DOHH2 (cell line): ENCODE measurements around the gene KRTAP9-2.

ENCODE experiments used
- H3F3A ChIP-seq: fragments of 200-600 bp; sonication (generic), shearing (Covaris generic); 2 replicates; pipeline ENCODE4 v1.6.0; 2016; ENCODE audit warnings: antibody characterized with exemption, mild to moderate bottlenecking; ENCODE audit not compliant: control insufficient read depth, insufficient read depth
- H3K27ac ChIP-seq: fragments of 200-600 bp; sonication (generic); 2 replicates; pipeline ENCODE4 v1.5.1; 2014; ENCODE audit warnings: low read depth, mild to moderate bottlenecking, low read length, moderate library complexity
- H3K27me3 ChIP-seq: fragments of 200-600 bp; sonication (generic); 2 replicates; pipeline ENCODE4 v1.6.1; 2014; ENCODE audit warnings: mild to moderate bottlenecking, low read length, mixed read lengths; ENCODE audit not compliant: control insufficient read depth
- H3K36me3 ChIP-seq: fragments of 200-600 bp; sonication (generic); 2 replicates; pipeline ENCODE4 v1.6.1; 2014; ENCODE audit warnings: mild to moderate bottlenecking, low read length, moderate library complexity, mixed read lengths; ENCODE audit not compliant: control insufficient read depth
- H3K4me1 ChIP-seq: fragments of 200-600 bp; sonication (generic); 2 replicates; pipeline ENCODE4 v1.6.1; 2014; ENCODE audit warnings: mild to moderate bottlenecking, low read length, mixed read lengths; ENCODE audit not compliant: control insufficient read depth
- H3K4me2 ChIP-seq: fragments of 200-600 bp; sonication (generic); 2 replicates; pipeline ENCODE4 v1.6.0; 2014; ENCODE audit warnings: mild to moderate bottlenecking, low read length, moderate library complexity
- H3K4me3 ChIP-seq: fragments of 200-600 bp; sonication (generic); 2 replicates; pipeline ENCODE4 v1.5.1; 2014; ENCODE audit warnings: mild to moderate bottlenecking, low read length, mixed read lengths
- H3K79me2 ChIP-seq: fragments of 200-600 bp; sonication (generic); 2 replicates; pipeline ENCODE4 v1.6.1; 2014; ENCODE audit warnings: mild to moderate bottlenecking, low read length, mixed read lengths; ENCODE audit not compliant: control insufficient read depth
- H3K9me2 ChIP-seq: fragments of 200-600 bp; sonication (generic); replicated peaks from 2 replicates; pipeline ENCODE4 v1.6.1; 2014; ENCODE audit warnings: mild to moderate bottlenecking, low read length, mixed read lengths; ENCODE audit not compliant: control insufficient read depth
- H3K9me3 ChIP-seq: fragments of 200-600 bp; sonication (generic); 2 replicates; pipeline ENCODE4 v1.6.1; 2014; ENCODE audit warnings: antibody characterized with exemption, low read length, mixed read lengths; ENCODE audit not compliant: control insufficient read depth, insufficient read depth
- H4K20me1 ChIP-seq: fragments of 200-600 bp; sonication (generic); 2 replicates; pipeline ENCODE4 v1.6.0; 2014; ENCODE audit warnings: low read depth, mild to moderate bottlenecking, antibody characterized with exemption, low read length, moderate library complexity; ENCODE audit not compliant: control insufficient read depth, insufficient read depth
- CTCF ChIP-seq: fragments of 200-600 bp; sonication (generic); IDR thresholded peaks from one replicate; pipeline ENCODE4 v1.5.1; 2014; ENCODE audit warnings: antibody characterized with exemption, mild to moderate bottlenecking, low read depth, low read length; ENCODE audit not compliant: poor library complexity, severe bottlenecking
- EZH2phosphoT487 ChIP-seq: fragments of 200-600 bp; sonication (generic); IDR thresholded peaks from 2 replicates; pipeline ENCODE4 v1.6.1; 2017; ENCODE audit warnings: borderline replicate concordance, mild to moderate bottlenecking, antibody characterized with exemption, low read length, moderate library complexity, mixed read lengths

The KRTAP9-2 gene

GRCh38 chr17:41178843-41179616 lies 47.4 kb upstream of the KRTAP9-2 start:
- Histone ChIP-seq H4K20me1 (no peaks in the 10 kb centered on the region), H3K9me2 (no peaks in the 10 kb centered on the region), H3K27ac (no peak overlapping the region), H3K4me1 (peaks cover 8% of the 10 kb centered on the region), H3K4me2 (no peak overlapping the region), H3K36me3 (no peaks in the 10 kb centered on the region), H3K27me3 (peaks cover 14% of the 10 kb centered on the region), H3K79me2 (no peaks in the 10 kb centered on the region), H3K9me3 (no peaks in the 10 kb centered on the region), H3F3A (no peaks in the 10 kb centered on the region), H3K4me3 (no peak overlapping the region)
- TF ChIP-seq EZH2phosphoT487 (no peak), CTCF (no peak)

GRCh38 chr17:41184480-41184961 lies 41.9 kb upstream of the KRTAP9-2 start, which contains the start of gene KRTAP4-1:
Gene KRTAP4-1, minus strand, starts transcription at chr17:41184911. Its CDS starts 57 bp downstream, at chr17:41184854.
- TF ChIP-seq EZH2phosphoT487 (no peak), CTCF (no peak)
- Histone ChIP-seq H3K4me3 (no peak within 1 kb of the TSS), H3K27me3 (peaks cover 4% of the 10 kb centered on the region; the same call in 1 of the 2 replicates), H3K9me3 (no peaks in the 10 kb centered on the region), H4K20me1 (no peaks in the 10 kb centered on the region), H3K36me3 (no peaks in the 10 kb centered on the region), H3K4me1 (no peaks in the 10 kb centered on the region), H3F3A (no peaks in the 10 kb centered on the region), H3K9me2 (no peaks in the 10 kb centered on the region), H3K79me2 (no peaks in the 10 kb centered on the region), H3K4me2 (no peak within 1 kb of the TSS), H3K27ac (no peak within 1 kb of the TSS)

- Histone ChIP-seq H3K9me3 (no peaks in the 10 kb centered on the region), H3K36me3 (no peaks in the 10 kb centered on the region), H3K4me1 (no peaks in the 10 kb centered on the region), H3K4me3 (no peak overlapping the region), H4K20me1 (no peaks in the 10 kb centered on the region), H3K27ac (no peak overlapping the region), H3K79me2 (no peaks in the 10 kb centered on the region), H3K9me2 (no peaks in the 10 kb centered on the region), H3F3A (no peaks in the 10 kb centered on the region), H3K4me2 (no peak overlapping the region), H3K27me3 (peaks cover 4% of the 10 kb centered on the region; the same call in 1 of the 2 replicates)
- TF ChIP-seq CTCF (no peak), EZH2phosphoT487 (no peak)
Observed at GRCh38 chr17:41185001-41185400, 41.4 kb upstream of the KRTAP9-2 start.
